ENCODE measurements around the gene CD160. TPM values are rescaled to one million over a fixed set of nuclear protein-coding genes. Genes with fewer than 3 reads are reported as not detected.

Gene CD160
- total and polyA plus RNA-seq, 2 experiments from 2014 or later, result 0.33 TPM; not detected in 1

DNA sequence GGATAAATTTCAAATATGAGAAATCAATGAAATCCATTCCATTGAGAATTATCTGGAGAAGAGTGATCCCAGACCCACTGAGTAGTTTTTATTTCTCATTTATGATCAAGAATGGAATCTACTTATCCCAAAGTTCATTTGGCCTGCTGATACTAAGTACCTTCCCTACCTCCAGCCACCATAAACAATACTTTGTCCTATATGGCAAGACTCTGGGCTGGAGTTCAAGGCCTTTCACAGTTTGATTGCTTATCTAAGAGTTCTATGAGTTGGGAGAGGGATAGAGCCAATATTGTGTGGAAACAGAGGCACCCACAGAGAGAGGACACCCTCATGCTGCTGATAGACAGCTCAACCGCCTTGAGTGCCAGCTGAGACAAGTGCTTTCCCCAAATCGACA is 17.2 kb upstream of the CD160 start:
- no peak overlapping the region for H3K4me2 ChIP-seq (ENCODE audit: unreplicated experiment)
- H3K27ac ChIP-seq, result no peak overlapping the region
- no peak for DNase-seq
- peaks cover 18% of the 10 kb centered on the region for H3K4me1 ChIP-seq (ENCODE audit: insufficient read depth)
- peaks cover 20% of the 10 kb centered on the region for H3F3A ChIP-seq (ENCODE audit: insufficient read depth)
- H3K27me3 ChIP-seq (replicated peaks; ENCODE audit: insufficient read depth), result no peaks in the 10 kb centered on the region; the same call in 1 of the 2 replicates
- H3K36me3 ChIP-seq (ENCODE audit: low read depth), result no peaks in the 10 kb centered on the region
- no peak overlapping the region for H3K9ac ChIP-seq
- no peaks in the 10 kb centered on the region for H3K79me2 ChIP-seq (ENCODE audit: insufficient read depth)
- H3K4me3 ChIP-seq, result no peak overlapping the region
- in situ Hi-C loops (cut with MboI), result no loop called here
- no peak overlapping the region for H2AFZ ChIP-seq
- H3K9me2 ChIP-seq (ENCODE audit: insufficient read depth), result no peaks in the 10 kb centered on the region
- H4K20me1 ChIP-seq (ENCODE audit: insufficient read depth), result no peaks in the 10 kb centered on the region
- TF ChIP-seq EZH2 (IDR thresholded peaks at IDR 0.05; ENCODE audit: insufficient read depth, poor library complexity, severe bottlenecking) (no peak), EZH2phosphoT487 (IDR thresholded peaks at IDR 0.05; ENCODE audit: insufficient read depth, low read depth) (no peak)
- H3K9me3 ChIP-seq (ENCODE audit: low read depth), result no peaks in the 10 kb centered on the region
- WGBS, 2 experiments (ENCODE audit: low coverage in 1 of 2, low lambda C conversion rate in 2 of 2, missing lambda C conversion rate in 2 of 2), result 50 to 55% methylated on average over 2 of the region's 2 CpGs

GRCh38 chr1:145702826-145703225 is 16.5 kb upstream of the CD160 start:
- Histone ChIP-seq H3K9me3 (ENCODE audit: low read depth) (no peaks in the 10 kb centered on the region), H3K36me3 (ENCODE audit: low read depth) (no peaks in the 10 kb centered on the region), H3F3A (ENCODE audit: insufficient read depth) (peaks cover 20% of the 10 kb centered on the region), H4K20me1 (ENCODE audit: insufficient read depth) (no peaks in the 10 kb centered on the region), H3K9ac (no peak overlapping the region), H3K9me2 (ENCODE audit: insufficient read depth) (no peaks in the 10 kb centered on the region), H3K27ac (no peak overlapping the region), H3K4me2 (ENCODE audit: unreplicated experiment) (no peak overlapping the region), H2AFZ (no peak overlapping the region), H3K27me3 (replicated peaks; ENCODE audit: insufficient read depth) (no peaks in the 10 kb centered on the region; the same call in 1 of the 2 replicates), H3K4me1 (ENCODE audit: insufficient read depth) (peaks cover 26% of the 10 kb centered on the region), H3K4me3 (no peak overlapping the region), H3K79me2 (ENCODE audit: insufficient read depth) (no peaks in the 10 kb centered on the region)
- TF ChIP-seq EZH2phosphoT487 (IDR thresholded peaks at IDR 0.05; ENCODE audit: insufficient read depth, low read depth) (no peak), EZH2 (IDR thresholded peaks at IDR 0.05; ENCODE audit: insufficient read depth, poor library complexity, severe bottlenecking) (no peak)
- WGBS, 2 experiments (ENCODE audit: low coverage in 1 of 2, low lambda C conversion rate in 2 of 2, missing lambda C conversion rate in 2 of 2), result 84 to 91% methylated on average over 7 of the region's 7 CpGs
- in situ Hi-C loops (cut with MboI), result no loop called here
- no peak for DNase-seq

GRCh38 chr1:145705622-145706021 is 13.7 kb upstream of the CD160 start:
- in situ Hi-C loops (cut with MboI), result no loop called here
- no peak overlapping the region for H3K4me3 ChIP-seq
- H3K9me3 ChIP-seq (ENCODE audit: low read depth), result no peaks in the 10 kb centered on the region
- no peaks in the 10 kb centered on the region for H3K36me3 ChIP-seq (ENCODE audit: low read depth)
- H2AFZ ChIP-seq, result no peak overlapping the region
- no peak for DNase-seq
- no peaks in the 10 kb centered on the region; the same call in 1 of the 2 replicates for H3K27me3 ChIP-seq (replicated peaks; ENCODE audit: insufficient read depth)
- no peak overlapping the region for H3K9ac ChIP-seq
- H4K20me1 ChIP-seq (ENCODE audit: insufficient read depth), result no peaks in the 10 kb centered on the region
- H3K4me2 ChIP-seq (ENCODE audit: unreplicated experiment), result peak overlapping the region; percentile 59
- H3K79me2 ChIP-seq (ENCODE audit: insufficient read depth), result no peaks in the 10 kb centered on the region
- H3K9me2 ChIP-seq (ENCODE audit: insufficient read depth), result no peaks in the 10 kb centered on the region
- peaks cover 20% of the 10 kb centered on the region for H3F3A ChIP-seq (ENCODE audit: insufficient read depth)
- WGBS, 2 experiments (ENCODE audit: low coverage in 1 of 2, low lambda C conversion rate in 2 of 2, missing lambda C conversion rate in 2 of 2), result 85 to 88% methylated on average over 7 of the region's 7 CpGs
- H3K27ac ChIP-seq, result 0 out of 2 replicates have a peak overlapping the region, but pooled peaks have one; percentile 27
- no peak for TF ChIP-seq EZH2 (IDR thresholded peaks at IDR 0.05; ENCODE audit: insufficient read depth, poor library complexity, severe bottlenecking)
- TF ChIP-seq EZH2phosphoT487 (IDR thresholded peaks at IDR 0.05; ENCODE audit: insufficient read depth, low read depth), result no peak
- peaks cover 29% of the 10 kb centered on the region for H3K4me1 ChIP-seq (ENCODE audit: insufficient read depth)

- TF ChIP-seq EZH2 (IDR thresholded peaks at IDR 0.05; ENCODE audit: insufficient read depth, poor library complexity, severe bottlenecking), result no peak
- 0 out of 2 replicates have a peak, but pooled peaks have one; percentile 48 for TF ChIP-seq EZH2phosphoT487 (IDR thresholded peaks at IDR 0.05; ENCODE audit: insufficient read depth, low read depth)
- Histone ChIP-seq H3K27me3 (replicated peaks; ENCODE audit: insufficient read depth) (no peaks in the 10 kb centered on the region; the same call in 1 of the 2 replicates), H3K36me3 (ENCODE audit: low read depth) (no peaks in the 10 kb centered on the region), H4K20me1 (ENCODE audit: insufficient read depth) (no peaks in the 10 kb centered on the region), H3K4me3 (no peak overlapping the region), H3K9me2 (ENCODE audit: insufficient read depth) (no peaks in the 10 kb centered on the region), H3K27ac (peak overlapping the region; percentile 30), H3K4me2 (ENCODE audit: unreplicated experiment) (peak overlapping the region; percentile 59), H3K4me1 (ENCODE audit: insufficient read depth) (peaks cover 29% of the 10 kb centered on the region), H3K9ac (no peak overlapping the region), H2AFZ (no peak overlapping the region), H3F3A (ENCODE audit: insufficient read depth) (peaks cover 20% of the 10 kb centered on the region), H3K79me2 (ENCODE audit: insufficient read depth) (no peaks in the 10 kb centered on the region), H3K9me3 (ENCODE audit: low read depth) (no peaks in the 10 kb centered on the region)
- peak; percentile 86 for DNase-seq
- WGBS, 2 experiments (ENCODE audit: low coverage in 1 of 2, low lambda C conversion rate in 2 of 2, missing lambda C conversion rate in 2 of 2), result 23 to 25% methylated on average over 2 of the region's 2 CpGs
- in situ Hi-C loops (cut with MboI), result no loop called here
These were observed 13.1 kb upstream of the CD160 start for GRCh38 chr1:145706086-145706664.

Measured in GM23248 (cell line).